WTC11 (cell line): ENCODE data around the gene ZNF91. TPM values are rescaled to one million over a fixed set of nuclear protein-coding genes. Genes with fewer than 3 reads are reported as not detected.

Experiments
- ATAC-seq: fragments of 200-7000 bp; cut with Tn5 transposase; 2 replicates; pipeline ENCODE4 v1.10.0; 2021; ENCODE audit warnings: mild to moderate bottlenecking, moderate library complexity
- CTCF ChIA-PET: fragments of 300-600 bp; sonication (Branson Sonifier 250); formaldehyde crosslinking; loops from one replicate; lab custom pipeline; 2021; ENCODE audit warnings: antibody characterized with exemption; lab: Charles Lee
- POLR2A ChIA-PET: fragments of 350-600 bp; sonication (Branson Sonifier 250); formaldehyde crosslinking; loops from one replicate; lab custom pipeline; 2021; ENCODE audit warnings: antibody characterized with exemption; lab: Charles Lee
- DNase-seq: peaks from one replicate; pipeline ENCODE4 v3.0.0; 2021; ENCODE audit warnings: low spot score
- H3K27ac Mint-ChIP-seq: 2 replicates; pipeline ENCODE4 v1.8.0; 2021; ENCODE audit warnings: mixed read lengths
- H3K27me3 Mint-ChIP-seq: 2 replicates; pipeline ENCODE4 v1.8.0; 2021; ENCODE audit warnings: low read depth, mild to moderate bottlenecking, moderate library complexity, mixed read lengths
- H3K36me3 Mint-ChIP-seq: 2 replicates; pipeline ENCODE4 v1.8.0; 2021; ENCODE audit warnings: mixed read lengths
- H3K4me1 Mint-ChIP-seq: 2 replicates; pipeline ENCODE4 v1.8.0; 2022; ENCODE audit warnings: mixed read lengths
- H3K4me3 Mint-ChIP-seq: 2 replicates; pipeline ENCODE4 v1.8.0; 2021; ENCODE audit warnings: mild to moderate bottlenecking, moderate library complexity, mixed read lengths
- H3K9me3 Mint-ChIP-seq: 2 replicates; pipeline ENCODE4 v1.8.0; 2021; ENCODE audit warnings: mixed read lengths
- AFF4 ChIP-seq: sonication (generic); formaldehyde crosslinking; IDR thresholded peaks from 2 replicates; pipeline ENCODE4 v1.8.1; 2023; ENCODE audit warnings: mild to moderate bottlenecking, missing genetic modification reagents, borderline replicate concordance
- CREM ChIP-seq: sonication (generic); formaldehyde crosslinking; IDR thresholded peaks from 2 replicates; pipeline ENCODE4 v1.8.1; 2022; ENCODE audit warnings: mild to moderate bottlenecking, missing genetic modification reagents, moderate library complexity
- ESRRA ChIP-seq: sonication (generic); formaldehyde crosslinking; IDR thresholded peaks from 2 replicates; pipeline ENCODE4 v1.8.1; 2022; ENCODE audit warnings: mild to moderate bottlenecking, missing genetic modification reagents, borderline replicate concordance
- FOXP1 ChIP-seq: sonication (generic); formaldehyde crosslinking; IDR thresholded peaks from 2 replicates; pipeline ENCODE4 v1.8.0; 2022; ENCODE audit warnings: missing genetic modification reagents, mild to moderate bottlenecking, moderate library complexity, borderline replicate concordance
- IRF2 ChIP-seq: sonication (generic); formaldehyde crosslinking; IDR thresholded peaks from 2 replicates; pipeline ENCODE4 v1.8.0; 2022; ENCODE audit warnings: low read depth, missing genetic modification reagents, borderline replicate concordance
- MAX ChIP-seq: sonication (generic); formaldehyde crosslinking; IDR thresholded peaks from 2 replicates; pipeline ENCODE4 v1.8.0; 2022; ENCODE audit warnings: mild to moderate bottlenecking, missing genetic modification reagents
- NFATC4 ChIP-seq: fragments of 250-450 bp; sonication (Bioruptor Pico); IDR thresholded peaks from 2 replicates; pipeline ENCODE4 v1.9.0; 2021; ENCODE audit warnings: mild to moderate bottlenecking
- NFYB ChIP-seq: sonication (generic); formaldehyde crosslinking; conservative IDR thresholded peaks from 2 replicates; pipeline ENCODE4 v1.8.0; 2022; ENCODE audit warnings: low read depth, missing genetic modification reagents
- NR2C2 ChIP-seq: sonication (generic); formaldehyde crosslinking; IDR thresholded peaks from 2 replicates; pipeline ENCODE4 v1.8.0; 2022; ENCODE audit warnings: mild to moderate bottlenecking, missing genetic modification reagents
- PRDM15 ChIP-seq: sonication (generic); formaldehyde crosslinking; IDR thresholded peaks from 2 replicates; pipeline ENCODE4 v1.8.0; 2022; ENCODE audit warnings: missing genetic modification reagents
- STAT6 ChIP-seq: sonication (generic); formaldehyde crosslinking; conservative IDR thresholded peaks from 2 replicates; pipeline ENCODE4 v1.8.1; 2023; ENCODE audit warnings: mild to moderate bottlenecking, low read depth, missing genetic modification reagents, moderate library complexity
- TCF7 ChIP-seq: sonication (generic); formaldehyde crosslinking; IDR thresholded peaks from 2 replicates; pipeline ENCODE4 v1.8.0; 2022; ENCODE audit warnings: mild to moderate bottlenecking, low read depth, missing genetic modification reagents, moderate library complexity
- TP53 ChIP-seq: sonication (generic); formaldehyde crosslinking; IDR thresholded peaks from 2 replicates; pipeline ENCODE4 v1.8.1; 2023; ENCODE audit warnings: mild to moderate bottlenecking, missing genetic modification reagents
- ZNF138 ChIP-seq: sonication (generic); formaldehyde crosslinking; conservative IDR thresholded peaks from 2 replicates; pipeline ENCODE4 v1.8.1; 2022; ENCODE audit warnings: mild to moderate bottlenecking, moderate library complexity, missing genetic modification reagents
- ZNF232 ChIP-seq: sonication (generic); formaldehyde crosslinking; IDR thresholded peaks from 2 replicates; pipeline ENCODE4 v1.8.0; 2022; ENCODE audit warnings: mild to moderate bottlenecking, missing genetic modification reagents
- ZNF317 ChIP-seq: sonication (generic); formaldehyde crosslinking; IDR thresholded peaks from 2 replicates; pipeline ENCODE4 v1.8.1; 2023; ENCODE audit warnings: low read depth, mild to moderate bottlenecking, moderate library complexity, missing genetic modification reagents, borderline replicate concordance
- total RNA-seq: library from RNA; stranded (reverse); gene quantifications from 3 replicates; pipeline ENCODE4 v1.2.3, GENCODE V29; 2021
- TF ChIP-seq, protein P1 (sequence below): sonication (generic); formaldehyde crosslinking; IDR thresholded peaks from 2 replicates; pipeline ENCODE4 v1.8.1; 2022; ENCODE audit warnings: low read depth, mild to moderate bottlenecking, moderate library complexity, missing genetic modification reagents, borderline replicate concordance
- TF ChIP-seq, protein P2 (sequence below): sonication (generic); formaldehyde crosslinking; IDR thresholded peaks from 2 replicates; pipeline ENCODE4 v1.8.0; 2023; ENCODE audit warnings: missing genetic modification reagents, mild to moderate bottlenecking, borderline replicate concordance

ZNF91 gene
- total RNA-seq, 1 experiment from 2014 or later: 40.3 TPM

DNA sequence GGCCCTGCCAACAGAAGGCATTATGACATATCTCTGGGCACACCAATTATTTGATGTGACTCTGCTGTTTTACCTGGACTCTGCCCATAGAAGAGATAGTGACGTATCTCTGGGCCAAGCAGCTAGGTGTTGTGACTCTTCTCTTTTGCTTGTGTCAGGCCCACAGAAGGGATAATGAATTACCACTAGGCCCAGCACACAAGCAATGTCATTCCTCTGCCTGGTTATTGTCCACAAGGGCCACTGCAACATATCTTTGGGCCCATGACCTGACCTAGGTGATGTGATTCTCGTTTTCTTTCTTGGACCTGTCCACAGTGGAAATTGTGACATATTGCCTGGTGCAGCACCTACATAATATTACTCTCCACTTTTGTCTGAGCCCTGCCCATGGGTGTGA, 80.0 kb downstream of the ZNF91 start:
- ATAC-seq (no peak), DNase-seq (no peak)
- POLR2A ChIA-PET: no interaction called here
- Mint-ChIP-seq H3K4me3 (no peak overlapping the region), H3K36me3 (peaks cover 28% of the 10 kb centered on the region), H3K27me3 (peaks cover 13% of the 10 kb centered on the region; the same call in 1 of the 2 replicates), H3K4me1 (no peaks in the 10 kb centered on the region), H3K27ac (no peak overlapping the region), H3K9me3 (peaks cover 96% of the 10 kb centered on the region)
- TF ChIP-seq NR2C2 (CRISPR knock-in tag) (no peak), MAX (no peak), ESRRA (no peak), ZNF317 (CRISPR knock-in tag) (no peak), TP53 (CRISPR knock-in tag) (no peak), STAT6 (CRISPR knock-in tag) (no peak), IRF2 (no peak), NFATC4 (CRISPR knock-in tag) (no peak), NFYB (no peak), TCF7 (CRISPR knock-in tag) (no peak), ZNF232 (no peak), AFF4 (CRISPR knock-in tag) (no peak), ZNF138 (CRISPR knock-in tag) (no peak), PRDM15 (CRISPR knock-in tag) (no peak), FOXP1 (CRISPR knock-in tag) (no peak), CREM (no peak)
- TF ChIP-seq, protein P1, sequence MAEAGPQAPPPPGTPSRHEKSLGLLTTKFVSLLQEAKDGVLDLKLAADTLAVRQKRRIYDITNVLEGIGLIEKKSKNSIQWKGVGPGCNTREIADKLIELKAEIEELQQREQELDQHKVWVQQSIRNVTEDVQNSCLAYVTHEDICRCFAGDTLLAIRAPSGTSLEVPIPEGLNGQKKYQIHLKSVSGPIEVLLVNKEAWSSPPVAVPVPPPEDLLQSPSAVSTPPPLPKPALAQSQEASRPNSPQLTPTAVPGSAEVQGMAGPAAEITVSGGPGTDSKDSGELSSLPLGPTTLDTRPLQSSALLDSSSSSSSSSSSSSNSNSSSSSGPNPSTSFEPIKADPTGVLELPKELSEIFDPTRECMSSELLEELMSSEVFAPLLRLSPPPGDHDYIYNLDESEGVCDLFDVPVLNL (CRISPR knock-in tag): no peak
- TF ChIP-seq, protein P2, sequence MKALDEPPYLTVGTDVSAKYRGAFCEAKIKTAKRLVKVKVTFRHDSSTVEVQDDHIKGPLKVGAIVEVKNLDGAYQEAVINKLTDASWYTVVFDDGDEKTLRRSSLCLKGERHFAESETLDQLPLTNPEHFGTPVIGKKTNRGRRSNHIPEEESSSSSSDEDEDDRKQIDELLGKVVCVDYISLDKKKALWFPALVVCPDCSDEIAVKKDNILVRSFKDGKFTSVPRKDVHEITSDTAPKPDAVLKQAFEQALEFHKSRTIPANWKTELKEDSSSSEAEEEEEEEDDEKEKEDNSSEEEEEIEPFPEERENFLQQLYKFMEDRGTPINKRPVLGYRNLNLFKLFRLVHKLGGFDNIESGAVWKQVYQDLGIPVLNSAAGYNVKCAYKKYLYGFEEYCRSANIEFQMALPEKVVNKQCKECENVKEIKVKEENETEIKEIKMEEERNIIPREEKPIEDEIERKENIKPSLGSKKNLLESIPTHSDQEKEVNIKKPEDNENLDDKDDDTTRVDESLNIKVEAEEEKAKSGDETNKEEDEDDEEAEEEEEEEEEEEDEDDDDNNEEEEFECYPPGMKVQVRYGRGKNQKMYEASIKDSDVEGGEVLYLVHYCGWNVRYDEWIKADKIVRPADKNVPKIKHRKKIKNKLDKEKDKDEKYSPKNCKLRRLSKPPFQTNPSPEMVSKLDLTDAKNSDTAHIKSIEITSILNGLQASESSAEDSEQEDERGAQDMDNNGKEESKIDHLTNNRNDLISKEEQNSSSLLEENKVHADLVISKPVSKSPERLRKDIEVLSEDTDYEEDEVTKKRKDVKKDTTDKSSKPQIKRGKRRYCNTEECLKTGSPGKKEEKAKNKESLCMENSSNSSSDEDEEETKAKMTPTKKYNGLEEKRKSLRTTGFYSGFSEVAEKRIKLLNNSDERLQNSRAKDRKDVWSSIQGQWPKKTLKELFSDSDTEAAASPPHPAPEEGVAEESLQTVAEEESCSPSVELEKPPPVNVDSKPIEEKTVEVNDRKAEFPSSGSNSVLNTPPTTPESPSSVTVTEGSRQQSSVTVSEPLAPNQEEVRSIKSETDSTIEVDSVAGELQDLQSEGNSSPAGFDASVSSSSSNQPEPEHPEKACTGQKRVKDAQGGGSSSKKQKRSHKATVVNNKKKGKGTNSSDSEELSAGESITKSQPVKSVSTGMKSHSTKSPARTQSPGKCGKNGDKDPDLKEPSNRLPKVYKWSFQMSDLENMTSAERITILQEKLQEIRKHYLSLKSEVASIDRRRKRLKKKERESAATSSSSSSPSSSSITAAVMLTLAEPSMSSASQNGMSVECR: no peak
- CTCF ChIA-PET: no interaction called here
